ENCODE results near the gene FGD3.

DNA sequence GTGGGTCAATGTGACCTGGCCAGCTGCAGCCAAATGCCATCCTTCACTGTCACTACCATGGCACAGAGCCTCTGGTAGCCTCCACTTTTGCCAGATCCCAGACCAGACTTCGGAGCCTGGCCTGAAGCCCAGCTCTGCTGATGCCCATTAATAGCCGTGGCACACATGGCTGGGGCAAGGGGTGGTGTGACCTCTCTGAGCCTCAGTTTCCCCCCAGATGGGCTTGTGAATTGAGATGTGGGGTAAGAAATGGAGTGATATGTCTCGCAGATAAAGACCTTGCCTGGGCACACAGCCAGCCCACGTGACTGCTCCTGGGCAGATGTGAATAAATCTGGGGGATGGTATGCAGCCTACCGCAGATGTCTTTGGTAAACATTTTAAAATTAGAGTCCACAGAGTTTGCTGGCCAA is 125.1 kb downstream of the FGD3 start:
- TF ChIP-seq, protein P1, sequence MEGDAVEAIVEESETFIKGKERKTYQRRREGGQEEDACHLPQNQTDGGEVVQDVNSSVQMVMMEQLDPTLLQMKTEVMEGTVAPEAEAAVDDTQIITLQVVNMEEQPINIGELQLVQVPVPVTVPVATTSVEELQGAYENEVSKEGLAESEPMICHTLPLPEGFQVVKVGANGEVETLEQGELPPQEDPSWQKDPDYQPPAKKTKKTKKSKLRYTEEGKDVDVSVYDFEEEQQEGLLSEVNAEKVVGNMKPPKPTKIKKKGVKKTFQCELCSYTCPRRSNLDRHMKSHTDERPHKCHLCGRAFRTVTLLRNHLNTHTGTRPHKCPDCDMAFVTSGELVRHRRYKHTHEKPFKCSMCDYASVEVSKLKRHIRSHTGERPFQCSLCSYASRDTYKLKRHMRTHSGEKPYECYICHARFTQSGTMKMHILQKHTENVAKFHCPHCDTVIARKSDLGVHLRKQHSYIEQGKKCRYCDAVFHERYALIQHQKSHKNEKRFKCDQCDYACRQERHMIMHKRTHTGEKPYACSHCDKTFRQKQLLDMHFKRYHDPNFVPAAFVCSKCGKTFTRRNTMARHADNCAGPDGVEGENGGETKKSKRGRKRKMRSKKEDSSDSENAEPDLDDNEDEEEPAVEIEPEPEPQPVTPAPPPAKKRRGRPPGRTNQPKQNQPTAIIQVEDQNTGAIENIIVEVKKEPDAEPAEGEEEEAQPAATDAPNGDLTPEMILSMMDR (IDR thresholded peaks at IDR 0.05) = no peak
- TF ChIP-seq EZH2 (IDR thresholded peaks at IDR 0.05; ENCODE audit: borderline replicate concordance, insufficient read depth, low read depth, low read length, poor library complexity, severe bottlenecking) = no peak

Measured in B cell (primary cell).